HG02981 (cell line): ENCODE results near the gene DAB2IP.

Source experiments
- ATAC-seq: cut with Tn5 transposase; IDR thresholded peaks from one replicate; pipeline ENCODE4 v1.9.1; 2021; ENCODE audit warnings: mild to moderate bottlenecking, moderate library complexity; ENCODE audit not compliant: unreplicated experiment

The DAB2IP gene

DNA sequence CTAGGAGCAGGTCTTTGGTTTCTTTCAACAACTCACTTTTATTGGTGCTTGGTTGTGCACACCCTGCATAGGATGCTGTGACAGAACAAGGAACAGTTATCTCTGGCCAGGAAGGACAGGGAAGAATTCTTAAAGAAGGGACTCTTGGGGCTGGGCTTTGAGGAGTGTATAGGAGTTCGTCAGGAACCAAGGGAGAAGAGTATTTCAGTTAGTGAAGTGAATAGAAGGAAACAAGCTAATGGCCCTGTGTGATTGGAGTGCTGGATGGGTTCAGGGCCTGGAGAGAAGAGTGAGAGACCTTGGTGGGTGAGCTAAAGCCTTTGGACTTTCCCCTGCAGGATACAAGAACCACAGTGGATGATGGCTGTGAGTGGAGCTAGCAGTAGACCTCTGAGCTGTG is 32.2 kb downstream of the DAB2IP start:
- ATAC-seq = no peak

DNA sequence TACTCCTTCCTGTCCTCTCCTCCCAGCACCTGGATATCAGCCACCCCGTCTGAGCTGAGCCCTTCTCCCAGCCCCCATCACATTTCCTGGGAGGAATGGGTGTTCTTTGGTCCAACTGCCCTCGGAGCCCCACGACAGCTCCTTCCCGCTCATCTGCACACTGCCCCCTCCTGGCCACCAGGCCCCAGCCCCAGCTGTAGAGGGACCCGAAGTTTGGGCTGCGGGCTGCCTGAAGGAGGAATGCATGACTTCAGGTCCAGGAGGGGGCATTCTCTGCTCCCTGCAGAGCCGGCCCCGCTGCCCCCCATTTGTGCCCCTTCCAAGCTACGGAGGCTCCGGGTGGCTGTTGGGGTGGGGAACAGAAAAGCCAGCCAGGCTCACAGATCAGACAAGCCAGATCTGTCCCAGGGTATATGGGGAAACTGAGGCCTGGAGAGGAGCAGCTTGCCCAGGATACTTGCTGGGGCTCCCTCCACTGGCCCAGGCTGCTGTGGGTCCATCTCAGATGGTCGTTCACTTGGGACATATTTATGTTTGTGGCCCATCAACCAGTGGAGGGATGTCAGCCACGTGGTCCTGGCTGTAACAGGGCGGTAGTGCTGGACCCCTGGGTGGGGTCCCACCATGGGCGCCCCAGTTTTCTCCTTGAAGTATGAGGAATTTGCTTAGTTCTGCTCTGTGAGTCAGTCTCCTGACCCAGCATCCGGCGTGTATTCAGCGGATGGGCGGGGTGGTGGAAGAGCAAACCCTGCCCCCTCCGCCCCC is 33.1 kb downstream of the DAB2IP start:
- no peak for ATAC-seq

DNA sequence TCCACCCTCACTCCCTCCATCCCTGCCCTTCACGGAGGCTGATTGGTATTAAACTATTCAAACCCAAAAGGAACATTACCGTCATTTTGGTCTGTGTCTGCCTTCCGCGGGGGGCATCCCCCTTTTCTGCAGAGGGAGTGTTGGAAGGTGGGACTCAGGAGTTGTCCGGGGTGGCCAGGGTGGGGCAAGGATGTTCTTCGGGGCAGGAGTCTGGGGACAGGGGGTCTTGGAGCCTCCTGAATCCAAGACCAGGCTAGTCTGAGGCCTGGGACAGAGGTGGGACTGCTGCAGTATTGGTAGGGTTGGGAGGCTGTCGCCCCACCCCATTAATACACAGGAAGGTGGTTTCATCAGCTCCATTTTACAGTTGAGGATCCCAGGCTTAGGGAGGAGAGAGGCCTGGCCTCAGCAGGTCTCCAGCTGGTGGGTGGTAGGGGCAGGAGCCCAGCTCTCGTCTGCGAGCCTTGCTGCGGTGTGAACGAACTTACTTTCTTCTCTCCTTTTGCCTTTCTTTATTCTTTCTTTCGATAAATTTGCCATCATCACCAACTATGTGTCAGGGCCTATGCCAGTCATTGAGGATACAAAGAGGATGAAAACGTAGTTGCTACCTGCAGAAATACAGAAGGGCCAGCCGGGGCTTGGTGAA is 33.8 kb downstream of the DAB2IP start:
- no peak for ATAC-seq

DNA sequence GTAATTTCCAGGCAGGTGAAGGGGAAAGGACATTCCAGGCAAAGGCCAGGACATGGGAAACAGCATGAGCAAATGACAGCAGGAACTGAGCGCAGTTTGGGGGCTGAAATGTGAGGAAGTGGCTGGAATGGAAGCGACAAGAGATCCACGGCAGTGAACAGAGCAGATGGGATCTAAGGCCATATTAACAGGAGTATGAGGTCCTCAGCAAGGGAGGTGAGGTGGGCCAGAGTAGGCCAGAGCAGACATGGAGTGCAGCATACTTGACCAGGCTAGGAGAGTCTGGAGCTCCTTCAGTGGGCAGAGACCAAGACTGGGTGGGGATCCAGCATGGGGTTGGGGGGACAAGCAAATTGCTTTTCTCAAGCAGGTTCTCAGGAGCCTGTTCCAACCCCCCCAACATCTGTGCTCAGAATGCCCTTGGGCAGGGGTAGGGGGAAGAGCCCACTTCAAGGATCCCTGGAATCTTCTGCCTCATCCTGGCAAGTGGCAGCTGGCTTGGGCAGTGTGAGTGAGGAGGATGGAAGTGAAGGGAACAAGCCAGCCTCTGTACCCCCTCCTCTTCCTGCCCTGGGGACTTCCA is 34.5 kb downstream of the DAB2IP start:
- no peak for ATAC-seq

DNA sequence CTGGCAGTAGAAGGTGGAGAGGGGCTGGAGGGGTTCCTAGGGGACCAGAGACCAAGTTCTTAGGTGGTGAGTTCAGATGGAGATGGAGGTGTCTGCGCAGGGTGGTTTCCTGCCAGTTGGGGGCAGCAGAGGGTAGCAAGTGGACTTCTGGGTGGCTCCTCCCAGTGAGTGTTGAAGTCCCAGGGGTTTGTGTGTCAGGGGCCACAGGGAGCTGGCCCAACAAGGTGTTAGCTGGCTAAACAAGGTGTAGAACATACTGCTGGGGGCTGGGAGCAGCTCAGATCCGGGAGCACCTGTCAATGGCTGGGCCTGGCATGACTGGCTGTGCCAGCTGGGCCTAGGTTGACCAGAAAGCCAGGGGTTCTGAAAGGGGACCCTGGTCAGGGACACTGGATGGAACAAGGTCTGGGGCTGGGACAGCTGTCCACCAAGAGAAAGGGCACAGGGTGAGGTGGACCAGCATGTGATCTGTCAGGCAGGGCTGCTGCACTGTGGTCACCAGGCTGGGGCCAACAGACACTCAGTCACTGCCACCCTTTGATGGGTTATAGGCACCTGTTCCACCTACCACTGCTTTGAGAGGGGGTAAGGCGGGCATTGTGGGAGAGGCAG is 35.6 kb downstream of the DAB2IP start:
- ATAC-seq = no peak

DNA sequence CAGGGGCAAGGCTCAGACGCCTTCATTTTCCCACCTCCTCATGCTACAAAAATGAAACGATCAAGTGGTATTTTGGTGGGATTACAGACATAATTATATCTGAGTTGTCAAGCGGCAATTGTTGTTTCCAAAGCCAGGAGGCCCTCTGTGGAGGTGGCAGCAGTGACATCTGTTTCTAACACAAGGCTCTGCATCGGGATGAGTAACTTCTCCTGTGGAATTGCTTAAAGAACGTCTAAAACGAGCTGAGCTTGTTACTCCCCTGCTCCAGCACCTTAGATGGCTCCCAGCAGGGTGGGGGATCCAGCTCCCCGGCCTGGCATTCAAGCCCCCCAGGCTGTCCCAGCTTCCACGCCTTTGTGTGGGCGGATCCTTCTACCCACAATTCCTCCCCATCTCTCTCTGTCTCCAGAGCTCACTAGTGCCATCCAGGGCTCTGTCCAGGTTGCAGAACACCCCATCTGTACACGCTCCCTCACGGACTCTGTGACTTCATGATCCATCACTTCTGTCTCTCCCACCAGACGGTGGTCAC is 36.8 kb downstream of the DAB2IP start:
- no peak for ATAC-seq

DNA sequence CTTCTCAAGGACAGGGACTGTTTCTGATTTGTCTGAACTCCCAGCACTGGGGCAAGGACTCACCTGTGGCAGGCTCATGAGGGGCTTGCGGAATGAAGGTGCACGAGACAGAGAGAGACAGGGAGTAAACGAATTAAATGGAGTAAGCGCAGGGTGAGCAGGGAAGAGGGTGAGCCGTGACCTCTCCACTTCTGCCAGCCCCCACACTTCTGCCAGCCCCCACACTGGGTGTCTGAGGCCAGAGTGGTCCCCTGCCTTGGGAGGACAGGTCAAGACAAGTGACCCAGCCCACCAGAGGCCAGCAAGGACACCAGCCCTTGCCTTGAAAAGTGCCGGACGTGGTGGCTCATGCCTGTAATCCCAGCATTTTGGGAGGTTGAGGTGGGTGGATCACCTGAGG is 37.2 kb downstream of the DAB2IP start:
- no peak for ATAC-seq

DNA sequence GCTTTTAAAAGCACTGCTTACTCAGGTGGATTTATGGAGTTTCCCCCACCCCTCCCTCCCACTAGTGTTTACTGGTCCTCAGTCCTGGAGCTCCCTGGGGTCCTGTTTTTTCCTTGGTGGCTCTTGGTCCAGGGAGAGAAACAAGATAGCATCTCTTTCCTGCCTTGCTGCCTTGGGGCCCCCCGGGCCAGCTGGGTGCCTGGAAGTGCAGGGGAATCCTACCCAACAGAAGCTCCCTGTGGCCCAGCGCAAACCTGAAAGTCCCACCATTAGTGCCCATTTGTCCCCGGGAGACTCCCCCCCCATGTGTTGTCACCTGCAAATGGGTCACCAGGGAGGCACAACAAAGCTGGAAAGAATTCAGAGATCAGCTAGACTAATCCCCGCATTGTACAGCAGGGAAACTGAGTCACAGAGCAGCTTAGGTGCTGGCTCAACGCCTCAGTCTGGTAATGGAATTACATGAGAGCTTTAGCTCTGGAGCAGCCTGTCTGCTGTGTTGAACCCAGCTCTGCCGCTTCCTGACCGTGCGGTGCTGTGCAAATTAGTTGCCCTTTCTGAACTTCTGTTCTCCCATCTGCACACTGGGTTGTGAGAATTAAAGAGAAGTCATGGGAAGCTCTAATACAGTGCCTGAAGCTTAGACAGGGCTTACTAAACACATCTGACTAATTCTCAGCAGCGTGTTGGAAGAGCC is 38.2 kb downstream of the DAB2IP start:
- ATAC-seq = no peak

DNA sequence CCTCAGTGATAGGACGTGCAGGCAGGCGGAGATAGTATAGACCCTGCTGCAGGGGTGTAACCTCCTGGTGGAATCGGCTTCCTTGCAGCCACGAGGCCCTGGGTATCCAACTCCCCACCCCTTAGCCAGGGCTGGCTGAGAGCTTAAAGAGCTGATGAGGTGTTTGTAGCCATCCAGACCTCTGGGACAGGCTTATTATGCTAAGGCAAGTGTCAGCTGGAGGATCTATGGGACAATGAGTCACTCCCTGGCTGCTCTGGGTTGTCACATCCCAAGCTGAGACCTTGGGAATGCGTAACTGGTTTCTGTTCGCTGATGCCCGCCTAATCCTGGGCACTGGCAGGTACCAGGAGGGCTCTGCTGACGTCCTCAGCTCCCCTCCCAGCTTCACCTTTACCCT is 38.9 kb downstream of the DAB2IP start:
- ATAC-seq = no peak

DNA sequence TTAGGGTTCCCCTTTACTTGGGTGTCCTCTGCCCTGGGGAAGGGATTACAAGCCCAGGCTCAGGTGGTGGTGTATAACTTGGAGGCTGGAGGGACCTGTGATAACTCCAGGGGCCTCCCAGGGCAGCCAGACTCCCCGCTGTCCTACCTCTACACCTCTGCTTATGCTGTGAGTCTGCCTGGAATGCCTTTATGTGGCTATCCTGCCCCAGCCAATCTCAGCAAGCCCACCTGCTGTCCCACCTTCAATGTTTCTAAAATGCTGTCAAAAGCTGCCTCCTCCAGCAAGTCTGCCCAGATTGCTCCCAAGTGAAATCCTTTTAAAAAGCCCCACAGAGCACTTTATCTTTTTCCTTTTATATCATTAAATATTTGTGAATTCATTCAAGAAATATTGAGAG is 39.3 kb downstream of the DAB2IP start:
- no peak for ATAC-seq

DNA sequence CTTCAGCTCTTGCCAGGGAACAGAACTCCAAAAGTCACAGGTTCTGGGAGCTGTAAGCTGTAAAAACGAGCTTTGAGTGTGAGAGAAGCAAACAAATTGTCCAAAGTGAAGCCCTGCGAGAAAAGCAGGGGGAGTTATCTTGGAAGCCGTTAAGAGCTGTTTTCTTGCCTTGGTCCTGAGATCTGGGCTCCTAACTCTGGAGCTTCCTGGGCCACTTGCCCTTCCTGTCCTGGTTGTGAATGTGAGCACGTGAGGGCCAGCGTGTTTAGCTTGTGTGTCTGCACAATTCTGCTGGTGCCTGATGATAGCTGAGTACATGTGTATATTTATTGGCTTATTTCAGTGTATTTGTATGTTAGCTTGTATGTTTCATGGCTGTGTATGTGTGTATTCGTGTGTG is 40.5 kb downstream of the DAB2IP start:
- ATAC-seq = no peak

DNA sequence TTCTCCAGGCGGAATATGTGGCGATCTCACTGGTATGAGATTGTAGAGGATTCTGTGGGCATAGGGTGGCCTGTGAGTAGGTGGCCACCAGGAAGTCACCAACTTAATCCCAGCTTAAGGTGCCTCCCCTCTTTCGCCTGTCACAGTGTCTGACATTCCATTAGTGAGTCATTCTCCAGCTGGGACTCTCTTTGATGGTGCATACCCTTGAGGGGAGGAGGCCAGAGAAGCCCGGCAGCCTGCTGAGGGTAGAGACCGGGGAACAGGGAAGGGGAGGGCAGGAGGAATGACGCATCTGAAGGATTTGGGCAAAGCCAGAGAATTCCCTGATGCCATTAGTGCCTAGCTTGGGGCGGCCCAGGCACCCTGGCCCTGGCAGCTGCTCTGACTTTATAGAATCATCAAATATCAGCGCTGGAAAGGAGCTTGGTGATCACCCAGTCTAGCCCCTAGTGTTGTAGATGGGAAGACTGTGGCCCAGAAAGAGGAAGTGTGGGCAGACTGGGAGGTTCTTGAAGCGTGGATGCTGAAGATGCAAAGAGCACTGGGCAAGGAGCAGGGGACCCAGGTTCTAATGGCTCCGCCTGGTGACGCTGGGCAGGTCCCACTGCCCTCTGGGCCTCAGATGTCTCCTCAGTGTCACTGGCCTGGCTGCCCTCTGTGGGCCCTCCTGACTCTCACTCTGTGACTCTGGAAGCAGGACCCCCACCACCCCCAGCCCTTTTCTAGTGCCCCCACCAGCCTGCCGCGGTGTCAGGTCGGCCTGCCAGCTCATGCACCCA is 41.4 kb downstream of the DAB2IP start:
- ATAC-seq = no peak

DNA sequence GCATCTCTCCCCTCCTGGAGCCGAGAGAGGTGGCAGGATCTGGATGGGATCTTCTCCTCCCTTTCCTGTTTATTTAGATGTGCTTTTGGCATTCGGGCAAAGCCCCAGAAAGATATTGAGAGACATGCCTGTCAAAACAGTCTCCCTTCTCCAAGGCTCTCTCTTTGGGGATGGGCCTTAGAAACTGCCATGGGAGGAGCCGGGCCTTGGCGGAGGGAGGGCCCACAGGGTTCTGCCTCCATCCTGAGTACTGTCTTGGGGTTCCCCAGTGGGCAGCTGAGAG is 41.9 kb downstream of the DAB2IP start:
- ATAC-seq = no peak

DNA sequence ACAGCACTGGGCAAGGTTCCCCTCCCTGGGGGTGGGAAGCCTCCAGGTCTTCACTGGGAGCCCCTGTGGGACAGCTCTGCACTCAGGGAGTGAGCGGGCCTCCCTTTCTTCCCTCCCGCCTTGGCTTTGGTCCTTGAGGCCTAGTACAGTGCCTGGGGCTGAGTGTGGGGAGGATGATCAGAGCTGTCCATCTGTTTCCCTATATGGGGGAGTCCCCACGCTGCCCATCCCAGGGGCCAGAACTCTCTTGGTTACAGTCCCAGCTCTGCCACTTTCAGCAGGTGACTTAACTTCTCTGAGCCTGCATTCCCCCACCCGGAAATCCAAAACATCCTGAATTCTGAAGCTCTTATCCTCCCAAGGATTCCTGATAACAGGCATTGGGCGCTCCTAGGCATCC is 42.6 kb downstream of the DAB2IP start:
- no peak for ATAC-seq

DNA sequence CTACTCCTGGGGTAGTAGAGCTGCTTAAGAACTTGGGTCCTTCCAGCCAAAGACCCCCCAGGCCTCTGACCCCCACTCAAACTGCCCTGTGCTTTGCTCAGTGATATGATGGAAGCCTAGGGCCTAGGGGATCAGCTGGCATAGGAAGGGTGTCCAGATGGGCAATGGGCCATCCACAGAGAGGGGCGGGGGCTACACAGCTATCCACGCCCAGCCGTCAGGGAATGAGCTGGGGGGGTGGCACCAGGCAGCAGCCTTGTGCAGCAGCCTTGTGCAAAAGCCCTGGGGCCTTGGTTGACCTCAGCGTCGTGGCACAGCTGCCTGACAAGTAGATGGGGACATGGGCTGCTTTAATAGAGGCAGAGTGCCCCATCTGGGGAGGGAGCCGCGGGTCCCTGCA is 43.2 kb downstream of the DAB2IP start:
- ATAC-seq = no peak

DNA sequence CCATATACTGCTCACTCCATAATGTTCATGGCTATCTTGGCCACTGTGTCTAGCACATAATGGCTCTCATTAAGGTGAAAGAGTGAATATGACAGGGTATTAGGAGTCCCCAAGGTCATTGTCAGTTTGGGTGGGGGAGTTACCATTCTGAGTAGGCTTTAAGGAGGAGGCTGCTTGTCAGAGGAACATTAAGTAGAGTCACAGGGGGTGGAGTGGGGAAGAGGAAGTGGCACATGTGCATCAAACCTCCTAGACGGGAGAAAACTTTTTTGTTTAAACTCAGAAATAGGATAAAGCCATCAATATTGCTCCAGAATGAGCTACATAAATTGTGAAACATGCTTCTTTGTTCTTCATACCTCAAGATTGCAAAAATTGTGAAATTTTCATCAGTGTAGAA is 45.5 kb downstream of the DAB2IP start:
- ATAC-seq = no peak

DNA sequence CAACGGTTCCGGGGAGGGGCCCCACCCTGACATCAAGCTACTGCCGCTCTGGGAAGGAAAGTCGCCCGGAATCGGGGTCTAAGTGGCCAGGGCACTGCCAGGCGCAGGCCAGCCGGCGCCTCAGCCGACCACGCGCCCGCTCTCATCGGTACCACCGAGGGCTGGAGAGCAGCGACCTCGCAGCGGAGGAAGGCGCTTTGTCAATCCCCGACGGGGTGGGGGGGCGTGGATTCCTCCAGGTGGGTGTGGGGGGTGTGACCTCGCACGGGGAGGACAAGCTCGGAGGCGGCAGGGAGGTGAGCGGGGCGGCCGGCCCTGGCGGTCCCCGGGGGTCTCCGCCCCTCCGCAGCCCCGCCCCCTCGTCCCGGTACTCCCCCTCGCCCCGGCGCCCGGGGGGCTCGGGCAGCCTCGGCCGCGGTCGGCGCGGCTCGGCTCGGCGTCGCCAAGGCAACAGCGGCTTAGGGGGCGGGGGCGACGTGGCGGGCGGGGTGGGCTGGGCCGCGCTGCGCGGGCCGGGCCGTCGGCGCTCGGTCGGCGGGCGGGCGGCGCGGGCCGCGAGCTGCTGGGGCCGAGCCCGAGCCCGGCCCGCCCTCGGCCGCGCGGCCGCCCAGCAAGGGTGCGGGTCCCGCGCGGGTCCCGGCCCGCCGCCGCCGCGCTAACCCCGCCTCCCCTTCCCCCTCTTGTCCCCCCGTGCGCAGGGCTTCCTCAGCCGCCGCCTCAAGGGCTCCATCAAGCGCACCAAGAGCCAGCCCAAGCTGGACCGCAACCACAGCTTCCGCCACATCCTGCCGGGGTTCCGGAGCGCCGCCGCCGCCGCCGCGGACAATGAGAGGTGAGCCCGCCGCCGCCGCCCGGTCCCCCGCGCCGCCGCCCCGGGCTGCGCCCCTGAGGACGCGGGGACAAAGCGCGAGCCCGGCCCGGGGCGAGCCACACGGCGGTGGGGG is 47.5 kb downstream of the DAB2IP start:
- peak; percentile 47 for ATAC-seq

DNA sequence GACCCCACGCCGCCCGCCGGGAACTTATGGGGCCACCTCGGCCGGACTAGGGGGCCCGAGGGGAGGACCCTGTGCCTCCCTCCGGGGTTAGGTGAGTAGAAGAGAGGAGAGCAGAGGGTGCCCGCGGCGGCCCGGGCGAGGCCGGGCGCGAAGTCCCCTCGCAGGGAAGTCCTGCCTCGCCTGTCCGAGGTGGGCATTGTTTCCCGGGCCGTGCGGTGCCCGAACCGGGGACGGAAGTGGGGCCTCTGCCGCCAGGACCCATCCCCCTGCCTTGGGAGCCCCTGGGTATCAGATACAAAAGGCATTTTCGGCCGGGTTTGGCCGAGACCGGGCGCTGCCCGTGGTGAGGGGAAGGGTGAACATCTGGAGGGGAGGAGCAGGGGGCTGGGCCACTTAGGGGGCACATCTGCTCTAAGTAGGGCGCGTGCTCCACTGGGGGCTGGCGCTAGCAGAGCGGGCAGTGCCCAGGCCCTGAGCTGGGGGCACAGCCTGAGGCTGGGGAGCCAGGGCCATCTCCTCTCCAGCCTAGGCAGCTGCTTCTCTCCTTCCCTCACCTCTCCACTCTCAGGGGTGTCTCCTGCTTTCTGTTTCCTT is 48.2 kb downstream of the DAB2IP start:
- ATAC-seq = peak; percentile 26
